ENCODE measurements around the gene NCOA4. TPM values are rescaled to one million over a fixed set of nuclear protein-coding genes. Genes with fewer than 3 reads are reported as not detected.

NCOA4 gene
- total and polyA plus RNA-seq, 3 experiments from 2014 or later = 110 to 147 (median 113) TPM

GRCh38 chr10:46031648-46032532 lies 1.5 kb upstream of the NCOA4 start:
- Mint-ChIP-seq H3K4me1 (peaks cover 34 to 40% (median 38%) of the 10 kb centered on the region in 3 donors), H3K27me3 (peaks cover 0 to 13% of the 10 kb centered on the region in 2 donors), H3K36me3 (peaks cover 0 to 16% (median 2%) of the 10 kb centered on the region in 3 donors), H3K27ac (peak overlapping the region in 4 of 8 donors; percentile 17 to 73 (median 44)), H3K9me3 (no peaks in the 10 kb centered on the region), H3K4me3 (peak overlapping the region in 6 of 7 donors; percentile 3 to 74 (median 56))
- Histone ChIP-seq H3K27ac (ENCODE audit: low read depth, low read length) (peak overlapping the region; percentile 41), H3K9me3 (ENCODE audit: low read length) (no peaks in the 10 kb centered on the region), H3K4me3 (ENCODE audit: low read length) (no peak overlapping the region), H3K4me1 (ENCODE audit: insufficient read depth, low read length) (peaks cover 30% of the 10 kb centered on the region), H3K27me3 (ENCODE audit: insufficient read depth, low read length, poor library complexity, severe bottlenecking) (no peaks in the 10 kb centered on the region), H3K36me3 (ENCODE audit: insufficient read depth, low read length) (no peaks in the 10 kb centered on the region)
- ChIA-PET CTCF (interaction anchor here (0.7 to 1.4 kb wide), 2 partner anchors 10 to 60 kb away, joined by 3 read pairs; no protein-coding TSS in a partner anchor), POLR2A (interaction anchor here (0.7 kb wide), 1 partner anchor 48 kb away, joined by 3 read pairs; no protein-coding TSS in a partner anchor)
- DNase-seq = no peak

- H3K4me1 ChIP-seq (ENCODE audit: insufficient read depth, low read length) = peaks cover 52% of the 10 kb centered on the region
Observed at GRCh38 chr10:46029461-46030030, 877 bp downstream of the NCOA4 start.

DNA sequence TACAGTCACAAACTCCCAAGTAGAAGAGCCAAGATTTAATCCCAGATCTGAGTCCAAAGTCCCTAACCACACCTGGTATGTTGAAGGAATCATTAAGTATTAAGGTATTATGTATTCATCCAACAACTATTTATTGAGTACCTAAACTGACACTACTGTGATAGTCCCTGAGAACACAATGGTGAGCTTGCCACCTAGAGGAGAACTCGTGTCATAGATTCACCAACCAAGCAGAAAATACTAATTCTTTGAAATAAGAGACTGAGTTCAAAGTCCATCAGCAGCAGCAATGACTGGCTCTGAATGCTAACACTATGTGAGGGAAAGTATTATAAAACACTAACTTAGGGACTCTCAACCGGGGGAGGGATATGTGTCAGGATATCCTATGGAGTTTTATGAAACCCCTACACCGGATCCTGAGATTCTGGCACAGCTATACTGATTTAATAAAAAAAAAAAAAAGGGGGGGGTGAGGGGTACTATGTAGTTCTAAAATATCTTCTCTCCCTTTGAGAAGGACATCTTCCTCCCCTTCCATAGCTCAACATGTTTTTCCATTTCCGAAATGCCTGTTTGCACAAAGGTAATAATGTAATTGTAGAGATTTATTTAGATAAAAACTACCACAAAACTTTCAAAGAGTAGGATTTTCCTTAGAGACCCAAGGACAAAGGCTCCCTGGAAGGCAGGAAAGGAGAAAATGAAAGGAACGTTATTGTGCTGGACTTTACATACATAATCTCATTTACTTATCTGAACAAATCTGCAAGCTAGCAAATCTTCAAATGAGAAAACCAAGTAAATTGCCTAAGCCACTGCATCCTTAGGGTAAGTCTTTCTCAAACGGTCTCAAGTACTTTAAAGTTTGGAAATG lies 1.6 kb downstream of the NCOA4 start:
- Mint-ChIP-seq H3K4me3 (peak overlapping the region; percentile 89 to 99 (median 97)), H3K36me3 (peaks cover 0 to 25% (median 4%) of the 10 kb centered on the region in 3 donors), H3K27ac (peak overlapping the region; percentile 85 to 99 (median 96)), H3K4me1 (peaks cover 63 to 70% (median 69%) of the 10 kb centered on the region in 3 donors), H3K27me3 (no peaks in the 10 kb centered on the region), H3K9me3 (no peaks in the 10 kb centered on the region)
- H3K4me3 ChIP-seq (ENCODE audit: low read length) = peak overlapping the region; percentile 76
- no peaks in the 10 kb centered on the region for H3K9me3 ChIP-seq (ENCODE audit: low read length)
- no peaks in the 10 kb centered on the region for H3K27me3 ChIP-seq (ENCODE audit: insufficient read depth, low read length, poor library complexity, severe bottlenecking)
- POLR2A ChIA-PET = no interaction called here
- CTCF ChIA-PET = interaction anchor here (0.8 to 2.2 kb wide), 8 partner anchors 9 to 200 kb away, joined by 3 to 6 read pairs (median 3); no protein-coding TSS in a partner anchor
- H3K4me1 ChIP-seq (ENCODE audit: insufficient read depth, low read length) = peaks cover 59% of the 10 kb centered on the region
- DNase-seq = peak in 2 of 5 donors; percentile 45 to 46
- no peaks in the 10 kb centered on the region for H3K36me3 ChIP-seq (ENCODE audit: insufficient read depth, low read length)
- peak overlapping the region; percentile 86 for H3K27ac ChIP-seq (ENCODE audit: low read depth, low read length)

More at GRCh38 chr10:46029461-46030030, 877 bp downstream of the NCOA4 start:
- Mint-ChIP-seq H3K36me3 (peaks cover 0 to 25% (median 4%) of the 10 kb centered on the region in 3 donors), H3K4me1 (peaks cover 56 to 63% (median 62%) of the 10 kb centered on the region in 3 donors), H3K9me3 (no peaks in the 10 kb centered on the region), H3K27ac (peak overlapping the region; percentile 85 to 99 (median 96)), H3K27me3 (no peaks in the 10 kb centered on the region), H3K4me3 (peak overlapping the region; percentile 89 to 99 (median 97))
- ChIA-PET POLR2A (no interaction called here), CTCF (interaction anchor here (0.8 to 2.2 kb wide), 7 partner anchors 10 to 200 kb away, joined by 3 to 6 read pairs (median 3); no protein-coding TSS in a partner anchor)
- no peaks in the 10 kb centered on the region for H3K27me3 ChIP-seq (ENCODE audit: insufficient read depth, low read length, poor library complexity, severe bottlenecking)
- DNase-seq = no peak
- H3K9me3 ChIP-seq (ENCODE audit: low read length) = no peaks in the 10 kb centered on the region
- peak overlapping the region; percentile 86 for H3K27ac ChIP-seq (ENCODE audit: low read depth, low read length)
- H3K4me3 ChIP-seq (ENCODE audit: low read length) = peak overlapping the region; percentile 76
- no peaks in the 10 kb centered on the region for H3K36me3 ChIP-seq (ENCODE audit: insufficient read depth, low read length)

DNA sequence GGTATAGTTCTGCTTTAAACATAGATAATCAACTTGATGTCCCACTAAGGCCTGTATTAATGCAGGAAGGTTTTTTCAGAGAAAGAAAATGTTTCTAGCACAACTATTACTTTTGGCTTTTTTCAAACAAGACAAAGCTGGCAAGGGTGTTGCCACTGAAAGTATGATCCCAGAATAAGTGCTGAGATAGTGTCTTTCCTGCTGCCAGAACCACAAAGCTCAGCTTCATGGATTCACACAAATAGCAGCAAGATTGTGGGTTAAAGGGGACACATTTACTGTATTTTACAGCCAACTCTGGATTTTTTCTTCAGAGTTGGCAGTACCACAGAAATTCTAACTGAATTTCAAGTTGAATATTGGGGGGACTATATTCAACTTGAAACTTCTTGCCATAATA lies 4.3 kb downstream of the NCOA4 start:
- CTCF ChIA-PET = interaction anchor here (1.0 kb wide), 1 partner anchor 12 kb away, joined by 3 read pairs; no protein-coding TSS in a partner anchor
- Histone ChIP-seq H3K36me3 (ENCODE audit: insufficient read depth, low read length) (no peaks in the 10 kb centered on the region), H3K27ac (ENCODE audit: low read depth, low read length) (no peak overlapping the region), H3K4me3 (ENCODE audit: low read length) (no peak overlapping the region), H3K4me1 (ENCODE audit: insufficient read depth, low read length) (peaks cover 62% of the 10 kb centered on the region), H3K9me3 (ENCODE audit: low read length) (no peaks in the 10 kb centered on the region), H3K27me3 (ENCODE audit: insufficient read depth, low read length, poor library complexity, severe bottlenecking) (no peaks in the 10 kb centered on the region)
- POLR2A ChIA-PET = no interaction called here
- no peak for DNase-seq
- H3K4me3 Mint-ChIP-seq = peak overlapping the region in 1 of 7 donors; percentile 12
- H3K9me3 Mint-ChIP-seq = no peaks in the 10 kb centered on the region
- H3K4me1 Mint-ChIP-seq = peaks cover 80 to 94% (median 93%) of the 10 kb centered on the region in 3 donors
- H3K27me3 Mint-ChIP-seq = no peaks in the 10 kb centered on the region
- H3K27ac Mint-ChIP-seq = no peak overlapping the region
- H3K36me3 Mint-ChIP-seq = peaks cover 0 to 28% (median 4%) of the 10 kb centered on the region in 3 donors

GRCh38 chr10:46025406-46025805 lies 5.0 kb downstream of the NCOA4 start:
- H3K4me1 Mint-ChIP-seq = peaks cover 81 to 95% (median 95%) of the 10 kb centered on the region in 3 donors

DNA sequence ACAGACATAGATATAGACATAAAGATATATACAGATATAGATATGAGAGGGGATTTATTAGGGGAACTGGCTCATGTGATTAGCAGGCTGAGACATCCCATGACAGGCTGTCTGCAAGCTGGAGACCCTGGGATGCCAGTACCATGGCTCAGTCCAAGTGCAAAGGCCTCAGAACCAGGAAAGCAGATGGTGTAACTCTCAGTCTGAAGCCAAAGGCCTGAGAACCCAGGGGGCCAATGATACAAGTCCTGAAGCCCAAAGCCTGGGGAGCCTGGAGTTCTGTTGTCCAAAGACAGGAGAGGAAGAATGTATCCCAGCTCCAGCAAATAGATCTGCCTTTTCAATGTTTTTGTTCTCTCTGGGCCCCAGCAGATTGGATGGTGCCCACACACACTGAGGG lies 5.5 kb downstream of the NCOA4 start:
- Histone ChIP-seq H3K36me3 (ENCODE audit: insufficient read depth, low read length) (no peaks in the 10 kb centered on the region), H3K27me3 (ENCODE audit: insufficient read depth, low read length, poor library complexity, severe bottlenecking) (no peaks in the 10 kb centered on the region), H3K4me1 (ENCODE audit: insufficient read depth, low read length) (peaks cover 69% of the 10 kb centered on the region), H3K4me3 (ENCODE audit: low read length) (no peak overlapping the region), H3K9me3 (ENCODE audit: low read length) (no peaks in the 10 kb centered on the region), H3K27ac (ENCODE audit: low read depth, low read length) (no peak overlapping the region)
- Mint-ChIP-seq H3K9me3 (no peaks in the 10 kb centered on the region), H3K27me3 (no peaks in the 10 kb centered on the region), H3K36me3 (peaks cover 0 to 22% (median 4%) of the 10 kb centered on the region in 3 donors), H3K27ac (peak overlapping the region in 7 of 8 donors; percentile 2 to 94 (median 67)), H3K4me3 (peak overlapping the region in 4 of 7 donors; percentile 6 to 81 (median 40)), H3K4me1 (peaks cover 85 to 99% (median 98%) of the 10 kb centered on the region in 3 donors)
- ChIA-PET POLR2A (no interaction called here), CTCF (no interaction called here)
- DNase-seq = no peak

More at GRCh38 chr10:46025406-46025805, 5.0 kb downstream of the NCOA4 start:
- peaks cover 0 to 26% (median 4%) of the 10 kb centered on the region in 3 donors for H3K36me3 Mint-ChIP-seq
- Histone ChIP-seq H3K27me3 (ENCODE audit: insufficient read depth, low read length, poor library complexity, severe bottlenecking) (no peaks in the 10 kb centered on the region), H3K4me1 (ENCODE audit: insufficient read depth, low read length) (peaks cover 64% of the 10 kb centered on the region), H3K36me3 (ENCODE audit: insufficient read depth, low read length) (no peaks in the 10 kb centered on the region), H3K9me3 (ENCODE audit: low read length) (no peaks in the 10 kb centered on the region), H3K27ac (ENCODE audit: low read depth, low read length) (no peak overlapping the region), H3K4me3 (ENCODE audit: low read length) (no peak overlapping the region)
- H3K27ac Mint-ChIP-seq = peak overlapping the region in 7 of 8 donors; percentile 22 to 94 (median 67)
- H3K4me3 Mint-ChIP-seq = peak overlapping the region in 6 of 7 donors; percentile 6 to 52 (median 34)
- no peaks in the 10 kb centered on the region for H3K9me3 Mint-ChIP-seq
- ChIA-PET CTCF (no interaction called here), POLR2A (no interaction called here)
- DNase-seq = no peak
- no peaks in the 10 kb centered on the region for H3K27me3 Mint-ChIP-seq

DNA sequence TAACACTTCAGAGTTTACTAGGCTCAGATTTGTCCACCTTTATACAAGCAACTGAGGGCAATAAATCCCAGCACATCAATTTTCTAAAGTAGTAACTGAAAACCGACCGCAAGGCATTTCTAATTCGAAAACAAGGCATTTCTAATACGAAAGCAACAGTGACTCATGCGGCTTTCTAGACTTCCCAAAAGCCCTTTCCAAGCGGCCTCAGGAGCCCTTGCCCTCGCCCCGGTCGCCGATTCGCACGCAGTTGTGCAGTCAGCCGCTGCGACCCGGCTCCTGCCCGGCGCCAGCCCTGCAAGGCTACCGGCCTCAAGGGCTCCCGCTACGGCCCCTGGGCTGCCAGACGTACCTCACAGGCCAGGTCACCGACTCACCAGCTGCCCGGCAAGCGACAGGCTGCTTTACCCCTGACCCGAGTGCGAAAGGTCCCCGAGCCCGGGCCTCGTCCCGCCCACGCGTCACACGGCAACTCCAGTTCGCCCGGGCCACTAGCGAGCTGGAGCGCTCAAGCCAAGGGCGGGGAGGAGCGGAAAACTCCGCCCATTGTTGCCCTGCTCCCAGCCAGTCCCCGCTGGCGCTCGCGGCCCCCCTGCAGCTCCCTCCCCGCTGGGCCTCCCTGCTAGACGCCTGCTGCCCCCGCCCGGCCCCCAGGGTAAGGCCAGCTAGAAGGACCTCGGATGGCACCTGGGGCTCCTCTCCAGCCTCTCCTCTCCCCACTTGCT lies 7.3 kb downstream of the NCOA4 start:
- Histone ChIP-seq H3K4me1 (ENCODE audit: insufficient read depth, low read length) (peaks cover 69% of the 10 kb centered on the region), H3K27ac (ENCODE audit: low read depth, low read length) (peak overlapping the region; percentile 48)

More for the DNA sequence above, 7.3 kb downstream of the NCOA4 start:
- H3K27ac Mint-ChIP-seq = peak overlapping the region; percentile 27 to 97 (median 78)
- H3K4me1 Mint-ChIP-seq = peaks cover 83 to 98% (median 98%) of the 10 kb centered on the region in 3 donors
- no peaks in the 10 kb centered on the region for H3K9me3 Mint-ChIP-seq
- Histone ChIP-seq H3K36me3 (ENCODE audit: insufficient read depth, low read length) (no peaks in the 10 kb centered on the region), H3K4me3 (ENCODE audit: low read length) (peak overlapping the region; percentile 42), H3K27me3 (ENCODE audit: insufficient read depth, low read length, poor library complexity, severe bottlenecking) (no peaks in the 10 kb centered on the region), H3K9me3 (ENCODE audit: low read length) (no peaks in the 10 kb centered on the region)
- DNase-seq = peak; percentile 74 to 84 (median 77)
- ChIA-PET CTCF (no interaction called here), POLR2A (interaction anchor here (0.9 kb wide), 1 partner anchor 69 kb away, joined by 3 read pairs; no protein-coding TSS in a partner anchor)
- no peaks in the 10 kb centered on the region for H3K27me3 Mint-ChIP-seq
- H3K4me3 Mint-ChIP-seq = peak overlapping the region; percentile 70 to 93 (median 81)
- peaks cover 0 to 24% (median 4%) of the 10 kb centered on the region in 3 donors for H3K36me3 Mint-ChIP-seq
